NT2/D1 (cell line): ENCODE measurements around the gene FOXP1.

ENCODE experiments used
- YY1 ChIP-seq: IDR thresholded peaks from 2 replicates; pipeline ENCODE4 v1.6.1; 2011; ENCODE audit not compliant: insufficient read length, insufficient read depth
- ZNF274 ChIP-seq: IDR thresholded peaks from 2 replicates; pipeline ENCODE4 v1.6.1; 2011; ENCODE audit warnings: mild to moderate bottlenecking, low read depth, low read length

GRCh38 chr3:71163198-71163918 is 420.2 kb downstream of the FOXP1 start:
- TF ChIP-seq ZNF274 = no peak
- TF ChIP-seq YY1 = no peak
